Gastroesophageal sphincter (tissue), 4 donors: Measurements from ENCODE around the gene EGLN2. TPM values are rescaled to one million over a fixed set of nuclear protein-coding genes. Genes with fewer than 3 reads are reported as not detected.
"Not testable (repeated sequence)": the region's sequence is repeated elsewhere in the genome, so short reads cannot be mapped to it uniquely, and the experiment has no call there.

Source experiments
- ATAC-seq: fragments of 150-250 bp; one replicate; pipeline ENCODE4 v1.9.1; 2016; ENCODE audit warnings: mild to moderate bottlenecking, moderate library complexity
- H3K27ac ChIP-seq, 4 donors: fragments of 200-600 bp; sonication (generic) in 3 of 4; 1 replicate in 3 of 4; 2 replicates in 1 of 4; pipeline ENCODE4 v1.5.1; 2016 to 2019
- H3K27me3 ChIP-seq: fragments of 200-600 bp; sonication (generic); one replicate; pipeline ENCODE4 v1.5.1; 2019
- H3K36me3 ChIP-seq, 2 donors: fragments of 200-600 bp; sonication (generic); one replicate each; pipeline ENCODE4 v1.5.1; 2019; ENCODE audit warnings: control low read depth in 1 of 2
- H3K4me1 ChIP-seq, 3 donors: fragments of 200-600 bp; sonication (generic); 1 replicate in 2 of 3; 2 replicates in 1 of 3; pipeline ENCODE4 v1.5.1; 2016 to 2019; ENCODE audit warnings: control low read depth in 2 of 3
- H3K4me3 ChIP-seq, 2 donors: fragments of 200-600 bp; sonication (generic); one replicate each; pipeline ENCODE4 v1.5.1; 2019; ENCODE audit warnings: mild to moderate bottlenecking in 1 of 2, moderate library complexity in 1 of 2
- H3K9me3 ChIP-seq, 3 donors: fragments of 200-600 bp; sonication (generic); one replicate each; pipeline ENCODE4 v1.5.1; 2017 to 2019; ENCODE audit warnings: control low read depth in 2 of 3
- CTCF ChIP-seq, 4 experiments: fragments of 200-600 bp in 2 of 4; fragments of 450-650 bp in 2 of 4; sonication (generic) in 1 of 4; IDR thresholded peaks; one replicate each; pipeline ENCODE4 v1.5.1; 2017 to 2019; ENCODE audit warnings: antibody characterized with exemption in 4 of 4, mild to moderate bottlenecking in 2 of 4, moderate library complexity in 2 of 4
- EP300 ChIP-seq: sonication (generic); formaldehyde crosslinking; IDR thresholded peaks from one replicate; pipeline ENCODE4 v1.6.1; 2017; ENCODE audit warnings: antibody characterized with exemption, mild to moderate bottlenecking
- POLR2A ChIP-seq, 2 donors: fragments of 450-650 bp; IDR thresholded peaks; one replicate each; pipeline ENCODE4 v1.6.1; 2017; ENCODE audit warnings: antibody characterized with exemption in 2 of 2, mild to moderate bottlenecking in 2 of 2, moderate library complexity in 1 of 2
- POLR2AphosphoS5 ChIP-seq: sonication (generic); formaldehyde crosslinking; IDR thresholded peaks from one replicate; pipeline ENCODE4 v1.6.1; 2017; ENCODE audit warnings: antibody characterized with exemption
- WGBS, 2 donors: methylation state at CpG; one replicate each; pipeline ENCODE4 v1.1.5; 2018; ENCODE audit warnings: low coverage in 1 of 2; 5-methylcytosine and 5-hydroxymethylcytosine counted together
- total RNA-seq, 4 donors: library from RNA; depleted of rRNA; stranded (reverse); fragments of >200 nt; gene quantifications; one replicate each; pipeline ENCODE4 v1.1.0, GENCODE V29; 2016

Gene EGLN2
- total RNA-seq, 4 donors from 2014 or later = 99.1 to 115 (median 107) TPM

DNA sequence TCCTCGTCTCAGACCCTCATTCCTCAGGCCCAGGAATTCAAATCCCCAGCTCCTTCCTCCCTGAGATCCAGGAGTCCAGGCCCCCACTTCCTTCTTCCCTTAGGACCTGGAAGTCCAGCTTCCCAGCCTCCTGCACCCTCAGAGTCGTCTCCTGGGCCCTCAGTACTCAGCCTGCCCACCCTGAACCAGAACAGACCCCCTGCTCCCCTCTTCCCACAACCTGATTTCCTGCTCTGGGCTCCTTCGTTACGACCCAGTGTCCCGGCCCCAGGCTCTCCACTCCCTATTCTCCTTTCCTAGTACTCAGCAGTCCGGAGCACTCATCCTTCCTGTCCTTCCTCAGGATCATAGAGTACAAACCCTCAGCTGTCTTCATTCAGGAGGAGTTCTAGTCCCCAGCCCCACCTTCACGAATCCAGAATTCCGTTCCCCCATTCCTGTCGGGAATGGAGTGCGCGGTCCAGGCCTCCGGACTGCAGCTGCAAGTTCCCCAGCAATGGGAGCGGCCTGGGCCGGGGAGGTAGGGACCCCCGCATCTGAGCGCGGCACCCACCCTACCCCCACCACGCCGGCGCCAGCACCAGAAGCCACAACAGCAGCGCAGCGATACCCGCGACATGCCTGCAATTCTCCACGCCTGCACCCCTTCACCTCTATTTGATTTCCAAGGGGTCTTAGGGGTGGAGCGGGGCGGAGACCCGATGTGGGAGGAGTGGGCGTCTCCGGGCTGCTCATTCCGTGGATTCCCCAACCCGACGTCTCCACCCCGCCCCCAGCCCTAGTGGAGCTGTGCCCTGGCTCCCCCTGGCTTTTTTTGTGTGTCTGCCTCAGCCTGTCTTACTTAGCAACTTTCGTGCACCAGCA, 12.7 kb downstream of the EGLN2 start:
- H3K36me3 ChIP-seq = peaks cover 0 to 26% of the 10 kb centered on the region in 2 donors
- peak overlapping the region in 1 of 2 donors; percentile 52 for H3K4me3 ChIP-seq
- ATAC-seq = no peak
- peaks cover 0 to 66% (median 32%) of the 10 kb centered on the region in 3 donors for H3K4me1 ChIP-seq
- H3K27ac ChIP-seq = peak overlapping the region in 3 of 4 donors; percentile 81 to 88 (median 82)
- WGBS, 2 donors = 0 to 25% methylated on average over 1 to 9 of the region's 35 CpGs
- no peaks in the 10 kb centered on the region for H3K27me3 ChIP-seq
- no peaks in the 10 kb centered on the region for H3K9me3 ChIP-seq
- no peak for TF ChIP-seq CTCF (IDR thresholded peaks at IDR 0.05)
- no peak for TF ChIP-seq POLR2A (IDR thresholded peaks at IDR 0.05)
- no peak for TF ChIP-seq EP300
- no peak for TF ChIP-seq POLR2AphosphoS5

DNA sequence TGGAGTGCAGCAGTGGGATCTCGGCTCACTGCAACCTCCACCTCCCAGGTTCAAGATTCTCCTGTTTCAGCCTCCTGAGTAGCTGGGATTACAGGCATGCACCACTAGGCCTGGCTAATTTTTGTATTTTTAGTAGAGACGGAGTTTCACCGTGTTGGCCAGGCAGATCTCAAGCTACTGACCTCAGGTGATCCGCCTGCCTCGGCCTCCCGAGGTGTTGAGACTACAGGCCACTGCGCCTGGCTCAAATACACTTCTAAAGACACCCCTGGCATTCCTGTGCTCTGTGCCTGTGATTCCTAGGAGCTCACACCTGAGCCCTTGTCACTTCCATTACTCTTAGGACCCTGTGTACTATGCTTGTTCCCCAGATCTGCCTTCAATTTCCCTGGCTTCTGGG, 13.6 kb downstream of the EGLN2 start:
- WGBS, 2 donors = 63 to 89% methylated on average over 3 to 7 of the region's 7 CpGs
- H3K27ac ChIP-seq = peak overlapping the region in 1 of 4 donors; percentile 56
- not testable (repeated sequence) for ATAC-seq, H3K4me3 ChIP-seq, H3K9me3 ChIP-seq, H3K27me3 ChIP-seq
- peaks cover 0 to 22% of the 10 kb centered on the region in 2 donors for H3K36me3 ChIP-seq
- H3K4me1 ChIP-seq = peaks cover 0 to 57% (median 24%) of the 10 kb centered on the region in 3 donors

GRCh38 chr19:40813182-40813581, 14.2 kb downstream of the EGLN2 start:
- TF ChIP-seq POLR2AphosphoS5 = no peak
- no peak for TF ChIP-seq CTCF (IDR thresholded peaks at IDR 0.05)
- TF ChIP-seq POLR2A (IDR thresholded peaks at IDR 0.05) = no peak
- TF ChIP-seq EP300 = no peak
- no peak for ATAC-seq

GRCh38 chr19:40815223-40815622, 16.2 kb downstream of the EGLN2 start:
- no peak overlapping the region for H3K4me3 ChIP-seq
- no peaks in the 10 kb centered on the region for H3K27me3 ChIP-seq

More at GRCh38 chr19:40813182-40813581, 14.2 kb downstream of the EGLN2 start:
- no peaks in the 10 kb centered on the region for H3K9me3 ChIP-seq
- peaks cover 0 to 56% (median 24%) of the 10 kb centered on the region in 3 donors for H3K4me1 ChIP-seq
- peak overlapping the region in 1 of 4 donors; percentile 56 for H3K27ac ChIP-seq
- H3K36me3 ChIP-seq = peaks cover 0 to 15% of the 10 kb centered on the region in 2 donors
- WGBS, 2 donors = 9 to 10% methylated on average over 1 to 3 of the region's 4 CpGs
- no peaks in the 10 kb centered on the region for H3K27me3 ChIP-seq
- no peak overlapping the region for H3K4me3 ChIP-seq

More at GRCh38 chr19:40815223-40815622, 16.2 kb downstream of the EGLN2 start:
- ATAC-seq = no peak
- TF ChIP-seq POLR2A (IDR thresholded peaks at IDR 0.05) = no peak
- TF ChIP-seq CTCF (IDR thresholded peaks at IDR 0.05) = no peak
- TF ChIP-seq EP300 = no peak
- no peak for TF ChIP-seq POLR2AphosphoS5
- H3K27ac ChIP-seq = no peak overlapping the region
- H3K9me3 ChIP-seq = no peaks in the 10 kb centered on the region
- 78% methylated on average over 2 of the region's 4 CpGs; no CpG with 5 or more reads in 1 of the 2 donors for WGBS, 2 donors
- H3K36me3 ChIP-seq = no peaks in the 10 kb centered on the region
- peaks cover 0 to 56% (median 27%) of the 10 kb centered on the region in 3 donors for H3K4me1 ChIP-seq
